DMS53 treated with DMSO at 0.1 percent for 48 hours (cell line): ENCODE measurements around the gene HBZ.
"Not testable (repeated sequence)": the region's sequence is repeated elsewhere in the genome, so short reads cannot be mapped to it uniquely, and the experiment has no call there.

Experiments
- DNase-seq: peaks from one replicate; lab custom pipeline; 2025; ENCODE audit not compliant: unreplicated experiment; lab: John Stamatoyannopoulos, UW

The HBZ gene

GRCh38 chr16:177981-178667, 25.7 kb downstream of the HBZ start:
- peak; percentile 6 for DNase-seq

- DNase-seq = no peak
These were observed 26.2 kb downstream of the HBZ start for GRCh38 chr16:178668-179015.

- DNase-seq = no peak
These were observed 27.0 kb downstream of the HBZ start for GRCh38 chr16:179211-180092.

GRCh38 chr16:180101-180675, 27.7 kb downstream of the HBZ start, which contains the start of gene HBQ1:
HBQ1 (plus strand) TSS chr16:180459; CDS start chr16:180487, 28 bp downstream.
- DNase-seq = no peak

- DNase-seq = peak; percentile 33
These were observed 28.5 kb downstream of the HBZ start for GRCh38 chr16:180681-181564.

GRCh38 chr16:181565-182021, 29.1 kb downstream of the HBZ start:
- DNase-seq = no peak

GRCh38 chr16:183005-183404, 30.6 kb downstream of the HBZ start:
- no peak for DNase-seq

GRCh38 chr16:185213-185612, 32.8 kb downstream of the HBZ start:
- DNase-seq = no peak

- no peak for DNase-seq
These were observed 33.2 kb downstream of the HBZ start for GRCh38 chr16:185691-186090.

- no peak for DNase-seq
These were observed 34.9 kb downstream of the HBZ start for GRCh38 chr16:187330-187729.

- DNase-seq = no peak
These were observed 36.2 kb downstream of the HBZ start for GRCh38 chr16:188674-189073.

- no peak for DNase-seq
These were observed 37.3 kb downstream of the HBZ start for GRCh38 chr16:189604-190186.

- no peak for DNase-seq
These were observed 39.4 kb downstream of the HBZ start for GRCh38 chr16:191831-192230.

- DNase-seq = no peak
These were observed 40.2 kb downstream of the HBZ start for GRCh38 chr16:192686-193085.

- DNase-seq = no peak
These were observed 41.0 kb downstream of the HBZ start for GRCh38 chr16:193441-193840.

- DNase-seq = no peak
These were observed 42.1 kb downstream of the HBZ start for GRCh38 chr16:194516-194915.

GRCh38 chr16:200388-200787, 47.9 kb downstream of the HBZ start:
- no peak for DNase-seq

GRCh38 chr16:203246-203645, 50.8 kb downstream of the HBZ start:
- no peak for DNase-seq

- DNase-seq = not testable (repeated sequence)
These were observed 51.6 kb downstream of the HBZ start for GRCh38 chr16:204046-204445.
